Stimulated activated CD4-positive, alpha-beta T cell treated with anti-CD3 and anti-CD28 coated beads, Interleukin-4, amount 100 ng/mL, for 48 hours (primary cell): ENCODE measurements around the gene CCDC107.

Source experiments
- DNase-seq, 2 donors: peaks; one replicate each; pipeline ENCODE4 v3.0.0-alpha.2; 2020; ENCODE audit warnings: low read depth in 2 of 2

CCDC107 gene

DNA sequence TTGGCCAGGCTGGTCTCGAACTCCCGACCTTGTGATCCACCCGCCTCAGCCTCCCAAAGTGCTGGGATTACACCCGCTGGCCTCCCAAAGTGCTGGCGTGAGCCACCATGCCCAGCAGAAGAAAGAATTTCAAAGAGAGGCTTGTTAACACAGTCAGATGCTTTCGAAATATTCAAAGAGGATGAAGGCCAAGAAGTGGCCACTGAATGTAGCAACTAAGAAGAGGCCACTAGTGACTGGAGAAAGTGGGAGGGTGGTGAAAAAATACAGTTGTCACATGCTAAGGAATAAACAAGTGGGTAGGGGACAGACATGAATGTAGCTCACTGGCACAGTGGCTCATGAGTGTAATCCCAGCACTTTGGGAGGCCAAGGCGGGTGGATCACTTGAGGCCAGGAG lies 44.6 kb downstream of the CCDC107 start:
- no peak for DNase-seq

DNA sequence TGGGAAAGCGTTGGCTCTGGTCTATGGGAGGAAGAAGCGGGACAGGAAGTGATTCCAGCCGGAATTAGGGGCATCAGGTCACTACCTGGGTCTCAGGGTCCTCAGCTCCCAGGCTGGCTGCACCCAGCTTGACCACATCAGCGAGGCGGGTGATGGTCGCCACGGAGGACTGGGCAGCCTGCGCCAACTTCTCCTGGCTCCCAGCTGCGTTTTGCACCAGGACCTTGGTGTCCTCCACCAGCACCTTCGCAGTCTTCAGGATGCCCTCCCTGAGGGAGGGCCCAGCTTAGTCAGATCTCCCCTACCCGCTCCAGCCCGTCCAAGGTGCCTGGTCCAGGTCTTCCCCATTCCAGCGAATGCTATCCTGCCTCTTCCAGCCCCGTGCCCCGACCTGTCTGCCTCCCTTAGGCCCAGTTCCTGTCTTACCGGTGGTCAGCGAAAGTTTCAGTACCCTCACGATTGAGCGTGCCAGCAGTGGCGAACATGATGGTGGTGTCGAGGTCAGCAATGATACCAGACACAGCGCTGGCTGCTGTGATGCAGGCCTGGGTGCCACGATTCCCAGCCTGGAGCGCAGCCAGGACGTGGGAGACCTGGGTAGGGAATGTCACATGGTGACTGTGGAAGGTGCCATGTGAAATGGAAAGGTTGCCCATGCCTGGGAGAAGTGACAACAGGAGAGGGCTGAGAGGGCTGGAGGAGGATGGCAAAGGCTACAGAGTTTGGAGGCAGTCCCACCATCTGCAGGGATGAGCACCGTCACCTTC lies 46.0 kb downstream of the CCDC107 start:
- DNase-seq = no peak

DNA sequence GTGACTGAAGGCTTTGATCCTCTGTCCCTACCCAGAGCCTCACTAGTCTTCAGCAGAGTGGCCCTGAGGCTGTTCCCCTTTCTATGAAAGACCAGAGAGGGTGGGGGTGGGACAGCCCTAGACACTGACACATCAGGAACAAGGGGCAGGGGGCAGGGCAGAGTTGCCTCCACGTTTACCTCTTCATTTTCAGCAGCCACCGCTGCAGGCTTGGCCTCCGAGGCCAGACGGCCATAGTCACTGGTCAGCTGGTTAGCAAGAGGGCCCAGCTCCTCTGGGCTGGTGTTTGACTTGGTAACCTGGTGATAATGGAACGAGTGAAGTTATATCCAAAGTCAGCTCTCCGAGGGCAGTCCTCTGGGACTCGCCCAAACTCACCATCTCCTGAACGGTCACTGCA lies 47.3 kb downstream of the CCDC107 start:
- no peak for DNase-seq

DNA sequence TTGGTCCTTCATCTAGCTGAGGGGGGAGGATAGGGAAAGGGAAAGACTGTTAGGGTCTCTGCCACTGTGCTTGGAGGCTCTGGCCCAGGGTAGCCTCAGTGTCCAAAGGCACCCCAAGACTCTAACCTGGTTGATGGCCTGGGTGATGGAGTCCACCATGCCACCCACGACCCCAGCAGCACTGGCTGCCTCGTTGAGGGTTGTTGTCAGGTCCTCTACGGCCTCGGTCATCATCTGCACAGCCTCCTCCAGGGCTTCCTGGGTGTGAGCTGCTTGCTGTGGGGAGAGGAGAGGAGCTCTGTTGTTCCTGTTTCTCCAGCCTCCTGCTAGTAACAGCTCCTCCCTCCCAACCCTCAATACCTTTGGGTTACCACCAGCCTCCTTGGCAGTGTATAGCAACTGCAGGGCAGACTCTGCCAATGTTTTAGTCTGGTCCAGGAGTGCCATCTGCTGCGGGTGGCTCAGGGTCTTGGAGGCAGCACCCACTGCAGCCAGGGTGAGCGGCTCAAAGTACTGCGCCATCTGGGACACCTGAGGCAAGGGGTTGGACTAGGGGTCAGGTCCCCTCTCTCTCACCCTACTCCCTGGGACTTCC lies 47.8 kb downstream of the CCDC107 start:
- DNase-seq = no peak

DNA sequence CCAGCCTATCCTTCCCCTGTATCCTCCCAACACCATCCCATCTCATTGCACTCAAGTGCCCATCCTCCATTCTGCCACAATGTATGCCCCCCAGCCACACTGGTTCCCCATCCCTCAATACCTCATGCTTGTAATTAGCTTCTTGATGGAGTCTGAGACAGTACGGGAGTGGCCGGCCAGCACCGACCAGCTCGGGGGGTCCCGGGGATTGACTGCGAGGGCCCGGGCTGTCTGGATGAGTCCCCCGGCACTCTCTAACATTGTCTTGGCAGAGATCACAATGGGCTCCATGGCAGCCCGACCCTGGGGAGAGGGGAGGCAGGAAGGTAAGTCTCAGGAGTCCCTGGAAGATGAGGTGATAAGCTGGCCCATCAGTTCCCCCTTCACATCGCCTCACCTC lies 48.9 kb downstream of the CCDC107 start:
- no peak for DNase-seq

DNA sequence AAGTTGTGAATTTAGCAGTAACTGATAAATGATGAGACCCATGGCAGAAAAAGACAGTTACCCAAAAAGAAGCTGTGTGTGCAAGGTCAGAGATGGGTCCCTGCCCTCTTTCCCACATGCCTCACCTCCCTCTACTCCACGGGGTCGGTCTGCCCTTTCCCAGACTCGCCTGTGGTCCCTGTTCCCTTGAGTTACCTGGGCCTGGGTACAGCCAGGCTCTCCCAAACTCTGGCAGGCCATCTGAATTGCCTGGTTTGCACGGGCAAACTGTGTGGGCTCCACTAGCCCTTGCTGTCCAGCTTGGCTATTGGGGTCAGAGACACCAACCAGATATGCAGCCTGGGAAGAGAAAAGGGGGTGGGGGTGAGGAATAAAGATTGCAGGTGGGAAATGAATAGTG lies 50.1 kb downstream of the CCDC107 start:
- DNase-seq = no peak

DNA sequence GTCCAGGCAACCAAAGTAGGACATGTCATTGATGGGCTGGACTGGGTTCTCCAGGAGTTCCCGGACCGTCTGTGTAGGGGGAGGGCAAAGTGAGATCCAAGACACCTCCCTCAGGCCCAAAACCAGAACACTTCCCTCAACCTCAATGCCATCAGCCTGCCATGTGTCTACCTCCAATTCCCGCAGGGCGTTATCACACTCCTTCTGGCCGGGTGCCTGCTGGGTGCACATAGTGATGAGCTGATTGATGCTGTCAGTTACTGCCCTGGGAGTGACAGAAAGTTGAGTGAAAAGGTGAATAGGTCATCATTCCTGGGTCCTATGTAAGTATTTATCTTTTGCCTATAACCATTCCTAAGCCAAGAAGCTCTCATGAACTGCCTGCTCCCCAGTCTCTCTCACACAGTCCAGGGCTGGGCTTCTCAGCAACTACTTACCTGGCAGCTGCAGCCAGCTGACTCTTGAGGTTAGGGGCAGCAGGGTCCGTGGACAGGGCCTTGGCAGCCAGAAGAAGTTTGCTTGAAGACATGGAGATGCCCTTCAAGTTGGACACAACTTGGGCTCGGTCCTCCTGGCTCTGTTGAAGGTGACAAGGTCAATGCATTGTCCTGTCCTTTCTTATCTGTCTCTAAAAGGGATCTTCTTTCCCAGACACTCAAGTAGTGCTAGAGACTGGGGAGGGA lies 52.9 kb downstream of the CCDC107 start:
- DNase-seq = no peak
